UCSD-AML1 (cell line): Measurements from ENCODE around the gene TEDC2.
"Not testable (repeated sequence)": the region's sequence is repeated elsewhere in the genome, so short reads cannot be mapped to it uniquely, and the experiment has no call there.

Experiments
- DNase-seq: peaks from one replicate; lab custom pipeline; 2025; ENCODE audit not compliant: unreplicated experiment; lab: John Stamatoyannopoulos, UW

Gene TEDC2

GRCh38 chr16:2475413-2476344, 15.8 kb downstream of the TEDC2 start:
- DNase-seq: peak; percentile 47

DNA sequence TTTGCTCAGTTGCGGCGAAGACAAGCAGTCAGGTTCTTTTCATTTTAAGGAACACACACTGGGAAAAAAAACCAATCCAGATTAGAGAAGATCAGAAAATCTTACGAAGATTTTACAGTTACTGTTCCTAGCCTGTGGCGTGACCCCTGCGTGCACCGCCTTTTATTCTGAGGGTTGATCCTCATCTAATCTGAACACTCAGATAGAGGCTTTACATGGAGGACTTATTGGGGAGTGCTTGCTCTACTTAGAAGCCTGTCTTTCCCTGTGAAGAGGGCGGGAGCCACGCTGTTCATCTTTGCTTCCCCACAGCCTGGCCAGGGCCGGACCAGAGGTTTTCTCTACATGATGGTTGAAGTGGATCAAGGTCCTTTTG, 16.4 kb downstream of the TEDC2 start:
- DNase-seq: no peak

DNA sequence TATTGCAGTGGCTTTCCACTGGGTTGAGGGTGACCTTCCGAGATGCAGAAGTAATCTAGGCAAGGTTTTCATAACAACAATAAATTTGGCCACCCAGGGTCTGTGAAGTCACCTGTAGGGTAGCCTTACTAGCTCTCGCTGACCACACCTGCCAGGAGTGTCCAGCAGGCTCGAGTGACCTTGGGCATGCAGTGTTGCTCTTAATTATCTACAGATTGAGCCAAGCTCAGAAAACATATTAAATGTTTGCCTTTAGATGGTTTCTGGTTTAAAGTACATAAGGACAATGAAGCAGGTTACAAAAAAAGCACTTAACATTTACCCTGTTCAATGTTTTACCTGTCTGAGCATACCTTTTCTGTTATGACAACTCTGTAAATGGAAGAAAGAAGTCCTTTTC, 16.8 kb downstream of the TEDC2 start:
- no peak for DNase-seq

DNA sequence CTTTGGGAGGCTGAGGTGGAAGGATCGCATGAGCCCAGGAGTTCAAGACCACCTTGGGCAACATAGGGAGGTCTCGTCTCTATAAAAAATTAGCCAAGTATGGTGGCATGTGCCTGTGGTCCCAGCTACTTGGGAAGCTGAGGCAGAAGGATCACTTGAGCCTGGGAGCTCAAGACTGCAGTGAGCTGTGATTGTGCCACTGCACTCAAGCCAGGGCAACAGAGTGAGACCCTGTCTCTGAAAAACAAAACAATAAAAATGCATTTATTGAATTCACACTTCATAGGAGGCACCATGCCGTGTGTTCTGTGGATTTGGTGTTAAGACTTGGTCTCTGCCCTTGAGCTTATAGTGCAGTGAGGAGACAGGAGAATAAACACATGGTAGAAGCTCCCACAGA, 17.4 kb downstream of the TEDC2 start:
- DNase-seq: no peak

GRCh38 chr16:2478279-2478678, 18.4 kb downstream of the TEDC2 start:
- DNase-seq: no peak

DNA sequence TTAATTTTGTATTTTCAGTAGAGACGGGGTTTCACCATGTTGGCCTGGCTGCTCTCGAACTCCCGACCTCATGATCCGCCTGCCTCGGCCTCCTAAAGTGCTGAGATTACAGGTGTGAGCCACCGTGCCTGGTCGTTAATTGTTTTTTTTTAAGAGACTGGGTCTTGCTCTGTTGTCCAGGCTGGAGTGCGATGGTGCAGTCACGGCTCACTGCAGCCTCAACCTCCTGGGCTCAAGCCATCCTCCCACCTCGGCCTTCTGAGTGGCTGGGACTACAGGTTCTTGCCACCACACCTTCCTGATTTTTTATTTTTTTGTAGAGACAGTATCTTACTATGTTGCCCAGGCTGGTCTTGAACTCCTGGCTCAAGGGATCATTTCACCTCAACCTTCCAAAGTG, 20.1 kb downstream of the TEDC2 start:
- not testable (repeated sequence) for DNase-seq

GRCh38 chr16:2480948-2481347, 21.0 kb downstream of the TEDC2 start:
- DNase-seq: no peak

DNA sequence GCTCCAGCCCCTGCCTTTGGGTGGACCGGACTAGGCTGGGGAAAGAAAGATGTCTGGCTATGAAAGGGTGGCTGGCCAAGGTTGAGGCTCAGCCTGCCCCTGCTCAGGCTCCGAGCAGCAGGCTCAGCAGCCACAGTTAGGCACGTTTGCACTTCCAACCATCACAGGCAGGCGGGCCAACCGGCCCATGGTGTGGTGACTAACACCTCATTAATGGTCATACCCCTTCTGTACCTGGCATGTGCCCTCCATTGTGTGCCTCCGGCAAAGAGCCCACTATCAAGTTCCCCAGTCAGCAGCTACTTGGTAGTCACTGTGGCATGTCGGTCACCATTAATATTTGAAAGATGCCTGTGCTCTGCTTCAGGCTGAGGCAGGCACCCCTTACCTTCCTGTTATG, 21.8 kb downstream of the TEDC2 start:
- no peak for DNase-seq

DNA sequence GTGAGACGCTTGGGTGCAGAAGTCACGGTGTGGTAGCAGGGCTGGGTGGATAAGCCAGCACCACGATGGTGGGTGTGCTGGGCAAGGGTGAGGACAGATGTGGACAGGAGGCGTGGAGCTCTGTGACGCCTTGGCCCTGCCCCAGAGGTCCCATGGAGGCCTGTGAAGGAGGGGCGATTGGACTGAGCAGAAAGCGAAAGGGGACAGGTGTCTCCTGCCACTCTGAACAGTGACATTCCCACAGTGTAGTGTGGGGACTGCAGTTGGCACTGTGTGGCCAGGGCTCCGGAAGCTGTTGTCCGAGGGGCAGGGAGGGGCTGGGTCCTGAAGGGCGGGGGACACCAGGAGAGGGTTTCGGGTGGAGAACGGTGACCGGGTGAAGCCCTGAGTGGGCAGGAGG, 22.3 kb downstream of the TEDC2 start:
- DNase-seq: no peak

- DNase-seq: no peak
These were observed 23.0 kb downstream of the TEDC2 start for GRCh38 chr16:2482708-2483534.

DNA sequence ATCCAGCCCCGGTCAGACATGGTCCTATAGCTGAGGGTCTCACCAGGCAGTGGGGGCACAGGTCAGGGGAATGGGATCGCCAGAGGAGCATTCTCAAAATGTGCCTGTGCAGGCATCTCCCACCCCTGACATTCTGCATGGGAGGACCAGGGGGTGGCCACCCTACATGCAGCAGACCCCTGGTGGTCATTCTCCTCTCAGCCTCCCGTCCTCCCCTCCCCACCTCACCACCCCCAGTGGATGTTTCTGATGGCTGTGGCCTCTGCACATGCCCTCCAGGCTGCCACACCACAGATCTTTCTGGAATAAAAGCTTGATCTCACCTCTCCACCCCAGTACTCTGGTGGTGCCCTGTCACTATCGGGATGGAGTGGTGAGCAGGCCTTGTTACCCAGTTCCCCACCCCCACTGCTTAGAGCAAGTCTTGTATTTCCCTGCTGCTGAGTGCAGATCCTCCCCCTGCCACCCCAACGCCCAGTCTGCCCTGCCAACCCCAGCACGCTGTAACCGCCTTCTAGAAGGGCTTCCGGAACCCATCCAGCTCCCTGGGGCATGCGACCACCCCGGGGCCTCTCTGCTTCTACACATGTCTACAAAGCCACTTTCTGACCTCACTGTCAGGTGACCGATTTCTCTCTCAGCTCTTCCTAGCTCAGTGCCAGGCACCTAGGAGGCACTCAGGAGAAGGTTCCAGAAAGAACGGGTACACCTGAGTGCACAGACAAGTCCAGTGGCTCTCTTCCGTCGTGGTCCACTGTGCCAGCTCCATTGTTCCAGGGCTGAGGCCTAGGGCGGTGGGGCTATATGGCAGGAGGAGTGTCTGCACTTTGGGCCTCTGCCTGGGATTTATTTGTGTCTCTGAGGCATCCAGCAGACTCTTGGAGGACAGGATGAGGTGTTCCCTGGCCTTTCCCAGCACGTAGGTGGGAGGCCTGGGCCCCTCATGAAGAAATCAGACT, 24.3 kb downstream of the TEDC2 start:
- DNase-seq: no peak

GRCh38 chr16:2484898-2485508, 25.1 kb downstream of the TEDC2 start:
- DNase-seq: no peak

DNA sequence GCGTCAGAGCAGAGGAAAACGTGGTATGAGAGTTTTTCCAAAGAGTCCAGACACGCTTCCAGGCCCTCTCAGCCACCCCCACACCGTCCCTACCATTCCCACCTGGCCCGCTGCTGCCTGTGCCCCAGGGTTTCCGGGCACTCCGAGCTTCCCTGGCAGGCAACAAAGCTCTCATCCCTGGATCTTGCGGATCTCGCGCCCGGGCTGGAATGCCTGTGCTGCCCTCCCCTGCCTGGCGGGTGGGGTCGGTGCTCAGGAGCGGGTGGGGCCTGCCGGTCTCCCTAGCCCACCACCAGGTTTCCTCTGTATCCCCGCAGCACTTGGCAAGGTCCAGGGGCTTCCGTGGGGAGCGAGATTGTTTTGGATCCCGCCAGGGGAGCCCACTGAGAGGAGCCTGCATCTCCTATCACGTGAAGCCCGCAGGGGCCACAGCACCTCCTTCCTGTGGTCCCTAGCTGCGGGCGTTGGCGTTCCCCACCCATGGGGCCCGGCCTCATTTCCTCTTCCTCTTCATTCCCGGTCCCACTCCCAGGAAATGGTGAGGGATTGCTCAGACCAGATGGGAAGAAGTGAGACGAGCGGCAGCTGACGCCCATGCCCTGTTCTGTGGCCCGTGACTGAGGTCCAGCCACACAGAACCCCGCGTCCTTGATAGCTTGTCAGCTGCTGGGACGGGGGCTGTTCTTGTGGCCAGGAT, 26.1 kb downstream of the TEDC2 start:
- peak; percentile 52 for DNase-seq

DNA sequence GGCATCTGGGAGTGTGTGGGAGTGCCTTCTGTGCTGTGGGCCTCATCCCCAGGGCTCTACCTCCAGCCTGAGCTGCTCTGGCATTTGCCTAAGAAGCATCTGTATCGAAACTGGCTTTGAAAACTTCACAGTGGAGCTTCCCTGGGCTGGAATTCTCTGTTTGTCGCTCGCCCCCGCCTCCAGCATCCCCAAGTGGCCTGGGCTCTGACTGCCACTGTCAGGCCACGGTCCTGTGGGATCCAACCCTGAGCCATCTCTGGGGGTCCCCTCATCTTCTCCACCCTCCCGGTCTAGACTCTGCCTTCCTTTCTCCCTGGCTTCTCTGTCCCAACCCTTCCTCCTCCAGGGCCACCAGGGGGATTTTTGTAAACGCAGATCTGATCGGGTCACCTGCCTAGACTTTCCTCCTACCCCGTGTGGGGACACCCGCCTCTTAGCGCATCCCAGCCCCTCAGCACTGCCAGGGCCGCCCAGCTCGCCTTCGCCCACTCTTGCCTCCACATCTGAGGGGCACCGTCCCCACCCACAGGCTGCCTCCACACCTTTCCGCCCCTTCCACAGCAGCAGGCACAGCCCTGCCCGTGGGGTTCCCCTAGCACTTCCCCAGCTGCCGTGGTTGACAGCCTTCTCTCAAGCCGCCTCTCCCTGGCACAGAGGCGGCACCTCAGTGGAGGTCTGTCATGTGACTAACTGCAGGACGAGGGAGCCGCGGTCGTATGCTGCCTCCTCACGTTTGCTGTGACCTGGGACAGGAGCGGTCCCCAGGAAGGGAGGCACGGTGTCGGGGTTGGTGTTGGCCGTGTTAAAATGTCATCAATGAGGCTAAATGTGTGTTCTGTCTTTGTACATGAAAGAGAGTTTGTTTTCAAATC, 27.0 kb downstream of the TEDC2 start:
- DNase-seq: peak; percentile 63

DNA sequence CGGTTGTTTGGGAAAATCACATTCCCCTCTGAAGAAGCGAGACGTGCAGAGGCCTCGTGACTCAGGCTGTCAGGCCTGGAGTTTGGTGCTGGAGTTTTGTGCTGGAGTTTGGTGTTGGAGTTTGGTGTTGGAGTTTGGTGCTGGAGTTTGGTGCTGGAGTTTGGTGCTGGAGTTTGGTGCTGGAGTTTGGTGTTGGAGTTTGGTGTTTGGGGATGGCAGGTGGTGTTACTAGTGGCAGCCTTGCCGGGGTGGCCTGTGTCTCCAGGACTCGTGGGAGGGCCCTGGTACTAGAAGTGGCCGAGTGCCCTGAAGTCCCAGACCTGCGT, 27.6 kb downstream of the TEDC2 start:
- no peak for DNase-seq

- DNase-seq: peak; percentile 76
These were observed 28.1 kb downstream of the TEDC2 start for GRCh38 chr16:2487903-2488531.

DNA sequence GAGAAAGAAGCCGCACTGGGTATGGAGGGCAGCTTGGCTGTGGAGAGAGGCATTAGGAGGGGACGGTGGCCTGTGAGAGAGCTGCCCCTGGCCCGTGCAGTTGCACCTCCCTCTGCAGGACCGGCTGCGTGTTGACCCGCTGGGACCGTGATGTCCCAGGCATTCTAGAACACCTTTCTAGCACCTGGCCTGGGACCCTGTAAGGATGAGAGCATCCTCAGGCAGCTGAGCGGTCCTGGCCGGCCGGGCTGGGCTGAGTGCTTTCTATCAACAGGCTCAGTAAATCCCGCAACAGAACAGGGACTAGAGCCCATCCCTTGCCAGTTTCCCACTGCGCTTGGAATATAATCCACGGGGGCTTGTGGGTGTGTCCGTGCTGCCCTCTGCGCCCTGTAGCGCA, 29.7 kb downstream of the TEDC2 start:
- DNase-seq: no peak

DNA sequence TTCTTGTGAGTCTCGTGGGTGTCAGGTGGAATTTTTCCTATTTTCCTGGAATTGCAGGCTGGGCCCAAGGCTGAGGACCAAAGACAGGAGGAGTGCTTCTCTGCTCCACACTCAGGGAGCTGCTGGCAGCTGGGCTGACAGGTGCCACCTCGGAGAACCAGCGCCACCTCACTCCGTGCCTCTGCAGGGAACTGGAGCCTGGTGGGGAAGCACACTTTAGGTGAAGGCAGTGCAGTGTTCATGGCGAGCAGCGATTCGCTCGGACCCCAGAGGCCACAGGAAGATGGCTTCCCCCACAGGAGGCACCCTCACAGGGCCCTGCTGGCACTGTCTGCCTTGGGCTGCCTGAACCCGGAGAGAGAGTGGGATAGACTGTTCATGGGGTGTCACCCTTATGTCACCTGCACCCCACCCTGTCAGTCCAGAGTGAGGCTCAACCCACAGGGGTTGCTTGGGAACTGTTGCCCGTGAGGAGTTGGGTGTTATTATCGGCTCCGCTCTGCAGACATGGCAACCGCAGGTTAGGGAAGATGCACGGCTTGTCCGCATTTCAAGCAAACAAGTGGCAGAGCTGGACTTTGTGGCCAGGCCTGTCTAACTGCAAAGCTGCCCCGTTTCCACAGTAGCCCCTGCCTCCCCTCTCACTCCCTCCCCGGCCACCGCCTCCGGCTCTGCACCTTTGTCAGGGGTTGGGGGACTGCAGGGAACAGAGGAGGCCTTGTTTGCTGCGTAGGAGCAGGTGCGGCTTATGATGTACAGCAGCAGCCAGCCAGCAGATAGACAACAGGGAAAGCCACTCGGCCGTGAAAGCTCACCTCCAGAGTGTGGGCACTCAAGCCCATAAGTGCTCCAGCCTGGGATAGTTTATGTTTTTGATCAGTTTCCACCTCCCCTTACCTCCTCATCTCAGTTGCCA, 30.5 kb downstream of the TEDC2 start:
- DNase-seq: no peak
